HCT116 (cell line): Measurements from ENCODE around the gene SSX2IP.

Experiments used
- CTCF ChIP-seq, 3 experiments: fragments of 200-600 bp in 1 of 3; sonication (generic) in 1 of 3; IDR thresholded peaks in 2 of 3; conservative IDR thresholded peaks in 1 of 3; 2 replicates each; pipeline ENCODE4 v1.5.1; 2012 to 2017; ENCODE audit warnings: low read depth in 2 of 3, low read length in 2 of 3, antibody characterized with exemption in 1 of 3, borderline replicate concordance in 1 of 3, control low read depth in 1 of 3, mild to moderate bottlenecking in 1 of 3, mixed read lengths in 1 of 3, mixed run types in 1 of 3, moderate library complexity in 1 of 3; ENCODE audit not compliant: insufficient read depth in 1 of 3
- RAD21 ChIP-seq: IDR thresholded peaks from 2 replicates; pipeline ENCODE4 v1.6.1; 2012; ENCODE audit warnings: low read depth, mild to moderate bottlenecking

GRCh38 chr1:84643183-84643582, 47.1 kb downstream of the SSX2IP start:
- no peak for TF ChIP-seq CTCF (IDR thresholded peaks at IDR 0.05 in 2 of 3, conservative IDR thresholded peaks at IDR 0.05 in 1 of 3; ENCODE audit: borderline replicate concordance in 1 of 3, insufficient read depth in 1 of 3, low read depth in 2 of 3, low read length in 2 of 3)
- TF ChIP-seq RAD21, result no peak
